SK-N-MC (cell line): ENCODE data around the gene SEPHS1.

ENCODE experiments used
- DNase-seq: peaks from one replicate; pipeline ENCODE4 v3.0.0-alpha.2; 2011; ENCODE audit warnings: low read depth, low spot score
- H3K27ac ChIP-seq: fragments of 200-600 bp; sonication (generic); 2 replicates; pipeline ENCODE4 v1.5.1; 2016; ENCODE audit warnings: mixed run types
- H3K36me3 ChIP-seq: fragments of 200-600 bp; sonication (generic); 2 replicates; pipeline ENCODE4 v1.6.1; 2017; ENCODE audit warnings: antibody characterized with exemption, low read length, mixed read lengths; ENCODE audit not compliant: insufficient read depth
- H3K4me3 ChIP-seq: fragments of 200-600 bp; sonication (generic); 2 replicates; pipeline ENCODE4 v1.5.1; 2016
- H3K9ac ChIP-seq: fragments of 200-600 bp; sonication (generic); 2 replicates; pipeline ENCODE4 v1.8.0; 2017; ENCODE audit warnings: mixed run types, mixed read lengths; ENCODE audit not compliant: insufficient read length
- H3K9me3 ChIP-seq: fragments of 200-600 bp; sonication (generic); 2 replicates; pipeline ENCODE4 v1.6.1; 2017; ENCODE audit warnings: low read depth, mild to moderate bottlenecking, antibody characterized with exemption, low read length, moderate library complexity, mixed read lengths
- EZH2 ChIP-seq: fragments of 200-600 bp; sonication (generic); IDR thresholded peaks from one replicate; pipeline ENCODE4 v1.6.1; 2017; ENCODE audit warnings: antibody characterized with exemption
- FOXP2 ChIP-seq: optimal IDR thresholded peaks from 2 replicates; pipeline ENCODE3; 2011; ENCODE audit warnings: mild to moderate bottlenecking, moderate library complexity; ENCODE audit not compliant: insufficient read depth; ENCODE audit errors: extremely low read length, control extremely low read depth
- POLR2AphosphoS5 ChIP-seq: IDR thresholded peaks from 2 replicates; pipeline ENCODE4 v1.6.1; 2012; ENCODE audit warnings: mild to moderate bottlenecking, low read depth, low read length, borderline replicate concordance

Gene SEPHS1

GRCh38 chr10:13348216-13349017 lies at the start of gene SEPHS1:
Gene SEPHS1, minus strand, starts transcription at chr10:13348293. Its CDS starts 3,343 bp downstream, at chr10:13344950.
- H3K4me3 ChIP-seq, result peak within 1 kb of the TSS; percentile 80
- H3K36me3 ChIP-seq, result peaks cover 4% of the 10 kb centered on the region; the same call in 1 of the 2 replicates
- TF ChIP-seq EZH2, result no peak
- 0 out of 2 replicates have a peak, but pooled peaks have one; percentile 43 for TF ChIP-seq POLR2AphosphoS5
- H3K27ac ChIP-seq, result peak within 1 kb of the TSS; percentile 67; the same call in 1 of the 2 replicates
- DNase-seq, result no peak
- peak within 1 kb of the TSS; percentile 83 for H3K9ac ChIP-seq
- no peaks in the 10 kb centered on the region for H3K9me3 ChIP-seq

- H3K9ac ChIP-seq, result no peak overlapping the region
- no peak for TF ChIP-seq POLR2AphosphoS5
- TF ChIP-seq FOXP2, result no peak
- no peak for TF ChIP-seq EZH2
- H3K4me3 ChIP-seq, result no peak overlapping the region
- H3K27ac ChIP-seq, result no peak overlapping the region
- H3K9me3 ChIP-seq, result no peaks in the 10 kb centered on the region
- DNase-seq, result no peak
- H3K36me3 ChIP-seq, result no peaks in the 10 kb centered on the region
Observed at GRCh38 chr10:13397052-13397451, 49.0 kb upstream of the SEPHS1 start.

- Histone ChIP-seq H3K4me3 (no peak overlapping the region), H3K27ac (no peak overlapping the region), H3K9me3 (no peaks in the 10 kb centered on the region), H3K9ac (no peak overlapping the region), H3K36me3 (no peaks in the 10 kb centered on the region)
- TF ChIP-seq POLR2AphosphoS5 (no peak), EZH2 (no peak), FOXP2 (no peak)
- DNase-seq, result no peak
Observed at GRCh38 chr10:13396369-13396768, 48.3 kb upstream of the SEPHS1 start.

- Histone ChIP-seq H3K36me3 (no peaks in the 10 kb centered on the region), H3K4me3 (no peak overlapping the region), H3K9ac (no peak overlapping the region), H3K9me3 (no peaks in the 10 kb centered on the region), H3K27ac (no peak overlapping the region)
- no peak for DNase-seq
- TF ChIP-seq EZH2 (no peak), FOXP2 (no peak), POLR2AphosphoS5 (no peak)
Observed at GRCh38 chr10:13395540-13395939, 47.4 kb upstream of the SEPHS1 start.

GRCh38 chr10:13393640-13394039 lies 45.5 kb upstream of the SEPHS1 start:
- DNase-seq, result no peak
- no peak overlapping the region for H3K27ac ChIP-seq
- no peak overlapping the region for H3K4me3 ChIP-seq
- TF ChIP-seq EZH2, result no peak
- H3K36me3 ChIP-seq, result no peaks in the 10 kb centered on the region
- H3K9me3 ChIP-seq, result no peaks in the 10 kb centered on the region
- no peak overlapping the region for H3K9ac ChIP-seq

DNA sequence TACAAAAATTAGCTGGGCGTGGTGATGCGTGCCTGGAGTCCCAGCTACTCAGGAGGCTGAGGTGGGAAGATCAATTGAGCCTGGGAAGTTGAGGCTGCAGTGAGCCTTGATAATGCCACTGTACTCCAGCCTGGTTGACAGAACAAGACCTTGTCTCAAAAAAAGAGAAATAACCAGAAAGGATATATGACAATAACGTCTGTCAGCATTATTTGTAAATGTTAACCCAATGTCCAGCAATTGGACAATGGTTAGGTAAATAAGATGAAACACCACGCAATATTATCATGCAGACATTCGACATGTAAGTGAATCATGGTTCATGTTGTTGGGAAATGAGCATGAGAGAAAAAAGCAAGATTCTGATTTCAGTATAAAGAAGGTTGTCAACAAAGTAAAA lies 44.6 kb upstream of the SEPHS1 start:
- no peak for TF ChIP-seq FOXP2
- no peak for TF ChIP-seq EZH2
- no peak for TF ChIP-seq POLR2AphosphoS5
- Histone ChIP-seq H3K4me3 (no peak overlapping the region), H3K27ac (no peak overlapping the region), H3K9me3 (no peaks in the 10 kb centered on the region), H3K9ac (no peak overlapping the region), H3K36me3 (no peaks in the 10 kb centered on the region)
- DNase-seq, result no peak

GRCh38 chr10:13390604-13391522 lies 42.8 kb upstream of the SEPHS1 start:
- Histone ChIP-seq H3K27ac (no peak overlapping the region), H3K4me3 (no peak overlapping the region), H3K9me3 (no peaks in the 10 kb centered on the region), H3K36me3 (no peaks in the 10 kb centered on the region), H3K9ac (no peak overlapping the region)
- no peak for TF ChIP-seq POLR2AphosphoS5
- TF ChIP-seq EZH2, result no peak
- TF ChIP-seq FOXP2, result no peak
- no peak for DNase-seq

DNA sequence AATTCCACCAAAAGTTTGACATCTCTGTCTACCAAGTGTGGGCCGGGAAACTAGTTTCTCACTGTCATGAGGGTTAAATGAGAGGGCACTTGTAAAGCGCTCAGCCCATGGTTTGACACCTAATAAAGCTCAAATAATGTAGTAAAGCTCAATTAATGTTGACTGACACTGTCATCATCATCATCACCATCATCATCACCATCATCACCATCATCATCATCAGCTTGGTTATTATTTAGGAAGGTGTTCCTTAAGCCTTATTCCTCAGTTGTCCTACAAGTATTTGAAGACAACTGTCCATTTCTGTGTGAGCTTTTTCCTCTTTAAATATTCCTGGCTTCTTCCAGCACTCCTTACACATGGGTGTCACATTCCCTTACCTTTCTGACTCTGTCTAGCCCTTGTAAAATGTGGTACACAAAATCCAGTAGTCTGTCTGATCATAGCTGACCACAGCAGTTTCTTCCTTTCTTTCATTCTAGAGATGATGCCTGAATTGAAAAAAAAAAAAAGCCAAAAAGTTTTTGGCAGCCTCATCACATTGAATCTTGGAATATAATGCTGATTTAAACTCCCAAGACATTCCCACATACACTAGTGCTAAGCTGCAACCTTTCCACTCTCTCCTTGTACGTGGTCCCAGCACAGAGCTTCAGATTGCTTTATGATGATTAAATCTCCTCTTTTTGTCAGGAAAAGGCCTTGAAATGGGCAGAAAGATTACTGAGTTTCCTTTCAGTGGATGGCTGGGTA lies 40.6 kb upstream of the SEPHS1 start:
- no peak for TF ChIP-seq POLR2AphosphoS5
- TF ChIP-seq EZH2, result no peak
- TF ChIP-seq FOXP2, result no peak
- DNase-seq, result no peak
- Histone ChIP-seq H3K9me3 (no peaks in the 10 kb centered on the region), H3K9ac (no peak overlapping the region), H3K4me3 (no peak overlapping the region), H3K36me3 (no peaks in the 10 kb centered on the region), H3K27ac (no peak overlapping the region)
